ENCODE measurements around the gene C2orf68. TPM values are rescaled to one million over a fixed set of nuclear protein-coding genes. Genes with fewer than 3 reads are reported as not detected.
A peak's percentile ranks its signal among the peaks of the same experiment; 100 is the strongest.
"Not testable (repeated sequence)": the region's sequence is repeated elsewhere in the genome, so short reads cannot be mapped to it uniquely, and the experiment has no call there.

Gene C2orf68
- polyA plus RNA-seq, 3 donors from 2014 or later: 11.5 to 27.9 (median 25.1) TPM

DNA sequence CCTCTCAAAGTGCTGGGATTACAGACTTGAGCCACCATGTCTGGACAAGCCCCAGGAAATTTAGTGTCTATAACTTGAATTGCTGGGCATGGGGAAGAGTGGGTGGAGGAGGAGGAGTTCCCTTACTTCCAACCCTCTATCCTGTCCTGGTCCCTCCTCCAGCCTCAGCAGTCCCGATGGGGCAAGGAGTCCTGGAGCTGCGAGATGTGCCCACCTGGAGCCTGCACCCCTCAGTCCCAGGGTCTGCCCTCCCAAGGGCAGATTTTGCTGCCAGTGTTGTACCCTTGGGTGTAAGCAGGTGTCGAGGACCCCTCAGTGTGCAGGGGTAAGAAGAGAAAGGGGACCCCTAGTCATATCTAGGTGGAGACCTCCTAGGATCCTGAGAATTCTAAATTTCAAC lies 31.7 kb downstream of the C2orf68 start:
- Mint-ChIP-seq H3K27me3 (ENCODE audit: low read depth in 3 of 3) (peaks cover 0 to 2% (median 2%) of the 10 kb centered on the region in 3 donors), H3K4me1 (peaks cover 56 to 72% of the 10 kb centered on the region in 2 donors), H3K27ac (peak overlapping the region in 2 of 6 donors; percentile 51 to 59), H3K4me3 (peak overlapping the region; percentile 17 to 97 (median 33)), H3K9me3 (no peaks in the 10 kb centered on the region), H3K36me3 (peaks cover 8 to 16% (median 12%) of the 10 kb centered on the region in 3 donors)
- no peak for DNase-seq

GRCh38 chr2:85579266-85579935 lies 32.5 kb downstream of the C2orf68 start:
- Mint-ChIP-seq H3K4me1 (peaks cover 50 to 66% of the 10 kb centered on the region in 2 donors), H3K9me3 (no peaks in the 10 kb centered on the region), H3K4me3 (peak overlapping the region; percentile 96 to 98 (median 97)), H3K27ac (peak overlapping the region; percentile 88 to 98 (median 94)), H3K27me3 (ENCODE audit: low read depth in 3 of 3) (peaks cover 0 to 2% (median 2%) of the 10 kb centered on the region in 3 donors), H3K36me3 (peaks cover 8 to 16% (median 12%) of the 10 kb centered on the region in 3 donors)
- DNase-seq: no peak

GRCh38 chr2:85578243-85579180 lies 33.4 kb downstream of the C2orf68 start:
- H3K4me3 Mint-ChIP-seq: peak overlapping the region; percentile 96 to 98 (median 97)
- peaks cover 0 to 2% (median 2%) of the 10 kb centered on the region in 3 donors for H3K27me3 Mint-ChIP-seq (ENCODE audit: low read depth in 3 of 3)
- no peaks in the 10 kb centered on the region for H3K9me3 Mint-ChIP-seq
- DNase-seq: no peak
- peaks cover 45 to 59% of the 10 kb centered on the region in 2 donors for H3K4me1 Mint-ChIP-seq
- peaks cover 8 to 16% (median 12%) of the 10 kb centered on the region in 3 donors for H3K36me3 Mint-ChIP-seq
- peak overlapping the region; percentile 88 to 98 (median 94) for H3K27ac Mint-ChIP-seq

- H3K4me3 Mint-ChIP-seq: peak within 1 kb of the TSS; percentile 96 to 98 (median 97)
- peak within 1 kb of the TSS; percentile 88 to 98 (median 94) for H3K27ac Mint-ChIP-seq
- H3K9me3 Mint-ChIP-seq: no peaks in the 10 kb centered on the region
- H3K36me3 Mint-ChIP-seq: peaks cover 8 to 16% (median 12%) of the 10 kb centered on the region in 3 donors
- H3K4me1 Mint-ChIP-seq: peaks cover 39 to 51% of the 10 kb centered on the region in 2 donors
- H3K27me3 Mint-ChIP-seq (ENCODE audit: low read depth in 3 of 3): peaks cover 0 to 2% (median 2%) of the 10 kb centered on the region in 3 donors
- peak; percentile 47 to 50 (median 48) for DNase-seq
Measured at GRCh38 chr2:85577386-85578242, 34.3 kb downstream of the C2orf68 start, which contains the start of gene VAMP8. TSS of gene VAMP8 (plus strand) at chr2:85577586. CDS start at chr2:85577647, 61 bp downstream.

- H3K27me3 Mint-ChIP-seq (ENCODE audit: low read depth in 3 of 3): peaks cover 0 to 2% (median 2%) of the 10 kb centered on the region in 3 donors
- DNase-seq: no peak
- peak overlapping the region; percentile 96 to 98 (median 97) for H3K4me3 Mint-ChIP-seq
Measured at GRCh38 chr2:85577063-85577385, 34.8 kb downstream of the C2orf68 start.

GRCh38 chr2:85575739-85576138 lies 36.1 kb downstream of the C2orf68 start:
- peaks cover 0 to 3% (median 0%) of the 10 kb centered on the region in 3 donors for H3K36me3 Mint-ChIP-seq
- no peak overlapping the region for H3K27ac Mint-ChIP-seq
- H3K9me3 Mint-ChIP-seq: no peaks in the 10 kb centered on the region
- peaks cover 0 to 2% (median 2%) of the 10 kb centered on the region in 3 donors for H3K27me3 Mint-ChIP-seq (ENCODE audit: low read depth in 3 of 3)
- no peak overlapping the region for H3K4me3 Mint-ChIP-seq
- peaks cover 31 to 37% of the 10 kb centered on the region in 2 donors for H3K4me1 Mint-ChIP-seq
- DNase-seq: no peak

More at GRCh38 chr2:85577063-85577385, 34.8 kb downstream of the C2orf68 start:
- Mint-ChIP-seq H3K27ac (peak overlapping the region; percentile 88 to 98 (median 94)), H3K9me3 (no peaks in the 10 kb centered on the region), H3K4me1 (peaks cover 36 to 45% of the 10 kb centered on the region in 2 donors), H3K36me3 (peaks cover 7 to 10% (median 7%) of the 10 kb centered on the region in 3 donors)

DNA sequence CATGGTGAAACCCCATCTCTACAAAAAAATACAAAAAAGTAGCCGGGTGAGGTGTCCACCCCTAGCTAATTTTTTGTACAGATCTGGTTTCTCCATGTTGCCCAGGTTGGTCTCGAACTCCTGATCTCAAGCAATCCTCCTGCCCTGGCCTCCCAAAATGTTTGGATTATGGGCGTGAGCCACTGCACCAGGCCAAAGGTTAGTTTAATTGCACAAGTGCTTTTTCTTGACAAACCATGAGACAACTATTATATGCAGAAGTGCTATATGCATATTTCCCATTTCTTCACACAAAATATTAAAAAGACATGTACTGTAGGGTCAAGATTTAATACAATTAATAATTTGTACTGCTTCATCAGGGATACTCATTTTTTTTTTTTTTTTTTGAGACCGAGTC lies 45.6 kb downstream of the C2orf68 start:
- Mint-ChIP-seq H3K9me3 (peaks cover 0 to 1% (median 0%) of the 10 kb centered on the region in 6 donors), H3K27ac (no peak overlapping the region), H3K27me3 (ENCODE audit: low read depth in 3 of 3) (peaks cover 4 to 9% (median 5%) of the 10 kb centered on the region in 3 donors), H3K4me3 (no peak overlapping the region), H3K4me1 (peaks cover 5 to 7% of the 10 kb centered on the region in 2 donors), H3K36me3 (no peaks in the 10 kb centered on the region)
- no peak for DNase-seq

DNA sequence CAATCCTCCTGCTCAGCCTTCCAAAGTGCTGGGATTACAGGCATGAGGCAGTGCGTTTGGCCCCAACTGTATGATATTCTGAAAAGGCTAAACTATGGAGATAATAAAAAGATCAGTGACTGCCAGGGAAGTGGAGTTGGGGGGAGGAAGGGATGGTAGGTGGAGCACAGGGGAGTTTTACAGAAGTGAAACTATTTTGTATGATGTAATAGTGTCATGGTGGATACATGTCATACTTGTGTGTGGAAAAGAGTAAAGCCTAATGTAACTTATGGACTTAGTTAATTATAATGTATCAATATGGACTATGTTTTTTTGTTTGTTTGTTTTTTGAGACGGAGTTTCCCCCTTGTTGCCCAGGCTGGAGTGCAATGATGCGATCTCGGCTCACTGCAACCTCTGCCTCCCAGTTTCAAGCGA lies 47.7 kb downstream of the C2orf68 start:
- H3K4me3 Mint-ChIP-seq: peak overlapping the region in 3 of 5 donors; percentile 25 to 58 (median 55)
- H3K27me3 Mint-ChIP-seq (ENCODE audit: low read depth in 3 of 3): peaks cover 4 to 7% (median 6%) of the 10 kb centered on the region in 3 donors
- H3K27ac Mint-ChIP-seq: peak overlapping the region in 1 of 6 donors; percentile 74
- peaks cover 0 to 1% (median 0%) of the 10 kb centered on the region in 6 donors for H3K9me3 Mint-ChIP-seq
- H3K4me1 Mint-ChIP-seq: peaks cover 23 to 26% of the 10 kb centered on the region in 2 donors
- no peaks in the 10 kb centered on the region for H3K36me3 Mint-ChIP-seq
- DNase-seq: no peak

GRCh38 chr2:85561280-85562212 lies 50.3 kb downstream of the C2orf68 start, which contains the start of gene GGCX:
TSS of gene GGCX (minus strand) at chr2:85561493. CDS start at chr2:85561428, 65 bp downstream.
- peaks cover 0 to 7% (median 0%) of the 10 kb centered on the region in 3 donors for H3K36me3 Mint-ChIP-seq
- peak within 1 kb of the TSS; percentile 92 to 98 (median 96) for H3K27ac Mint-ChIP-seq
- H3K4me3 Mint-ChIP-seq: peak within 1 kb of the TSS; percentile 95 to 99 (median 95)
- H3K4me1 Mint-ChIP-seq: peaks cover 25 to 26% of the 10 kb centered on the region in 2 donors
- peaks cover 4 to 6% (median 6%) of the 10 kb centered on the region in 3 donors for H3K27me3 Mint-ChIP-seq (ENCODE audit: low read depth in 3 of 3)
- H3K9me3 Mint-ChIP-seq: peaks cover 0 to 1% (median 0%) of the 10 kb centered on the region in 6 donors
- peak; percentile 84 to 87 (median 86) for DNase-seq

DNA sequence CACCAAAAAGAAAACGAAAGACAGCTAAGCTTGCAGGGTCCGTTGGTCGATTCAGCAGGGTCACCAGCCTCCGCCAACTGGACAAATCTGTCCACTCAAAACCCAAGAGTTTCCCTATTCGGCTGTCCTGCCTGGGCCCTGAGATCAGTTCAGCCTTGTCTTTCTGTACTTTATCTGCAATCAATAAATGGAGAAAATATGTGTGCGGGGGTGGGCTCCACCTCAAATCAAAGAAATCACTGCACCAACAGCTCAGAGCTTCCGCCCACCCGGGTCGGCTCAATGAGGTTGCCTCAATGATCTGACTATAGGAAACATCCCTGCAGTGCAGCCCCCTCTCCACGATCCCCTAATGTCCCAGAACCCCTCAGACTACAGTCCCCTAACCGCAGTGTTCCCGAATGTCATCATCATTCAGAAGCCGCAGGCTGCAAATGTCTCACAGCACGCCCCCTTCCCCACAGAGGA lies 51.0 kb downstream of the C2orf68 start:
- Mint-ChIP-seq H3K36me3 (peaks cover 0 to 8% (median 0%) of the 10 kb centered on the region in 3 donors), H3K4me3 (peak overlapping the region; percentile 95 to 99 (median 95)), H3K9me3 (peaks cover 0 to 1% (median 0%) of the 10 kb centered on the region in 6 donors), H3K27me3 (ENCODE audit: low read depth in 3 of 3) (peaks cover 4 to 6% (median 6%) of the 10 kb centered on the region in 3 donors), H3K4me1 (peaks cover 25 to 26% of the 10 kb centered on the region in 2 donors), H3K27ac (peak overlapping the region; percentile 92 to 98 (median 96))
- no peak for DNase-seq

DNA sequence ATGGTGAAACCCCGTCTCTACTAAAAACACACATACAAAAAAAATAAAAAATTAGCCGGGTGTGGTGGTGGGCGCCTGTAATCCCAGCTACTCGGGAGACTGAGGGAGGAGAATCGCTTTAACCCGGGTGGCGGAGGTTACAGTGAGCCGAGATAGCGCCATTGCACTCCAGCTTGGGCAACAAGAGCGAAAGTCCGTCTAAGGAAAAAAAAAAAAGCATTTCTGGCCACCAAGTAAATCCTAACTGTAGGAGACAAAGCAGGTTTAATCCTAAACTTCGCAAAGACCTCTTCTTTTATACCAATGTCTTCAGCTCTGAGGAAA lies 51.5 kb downstream of the C2orf68 start:
- not testable (repeated sequence) for H3K9me3 Mint-ChIP-seq

GRCh38 chr2:85558160-85558559 lies 53.7 kb downstream of the C2orf68 start:
- H3K9me3 Mint-ChIP-seq: no peaks in the 10 kb centered on the region
- H3K4me3 Mint-ChIP-seq: no peak overlapping the region
- peaks cover 2 to 6% (median 5%) of the 10 kb centered on the region in 3 donors for H3K27me3 Mint-ChIP-seq (ENCODE audit: low read depth in 3 of 3)
- peak overlapping the region in 1 of 6 donors; percentile 29 for H3K27ac Mint-ChIP-seq
- H3K4me1 Mint-ChIP-seq: peaks cover 25 to 26% of the 10 kb centered on the region in 2 donors
- H3K36me3 Mint-ChIP-seq: peaks cover 0 to 16% (median 4%) of the 10 kb centered on the region in 3 donors
- no peak for DNase-seq

More for the DNA sequence above, 51.5 kb downstream of the C2orf68 start:
- peaks cover 25 to 26% of the 10 kb centered on the region in 2 donors for H3K4me1 Mint-ChIP-seq
- H3K4me3 Mint-ChIP-seq: peak overlapping the region; percentile 95 to 99 (median 95)
- H3K27ac Mint-ChIP-seq: peak overlapping the region in 5 of 6 donors; percentile 92 to 98 (median 95)
- not testable (repeated sequence) for DNase-seq; H3K36me3 Mint-ChIP-seq; H3K27me3 Mint-ChIP-seq (ENCODE audit: low read depth in 3 of 3)
